Middle frontal gyrus (tissue), 1 donor: ENCODE results near the gene EIF4ENIF1.
"Not testable (repeated sequence)": the region's sequence is repeated elsewhere in the genome, so short reads cannot be mapped to it uniquely, and the experiment has no call there.

Source experiments
- DNase-seq: peaks from one replicate; pipeline ENCODE4 v3.0.0-alpha.2; 2015; ENCODE audit warnings: low spot score; ENCODE audit errors: extremely low spot score

The EIF4ENIF1 gene

GRCh38 chr22:31492151-31492550 is 2.5 kb upstream of the EIF4ENIF1 start:
- no peak for DNase-seq

GRCh38 chr22:31491218-31491962 is 1.7 kb upstream of the EIF4ENIF1 start:
- DNase-seq = no peak

- DNase-seq = no peak
These were observed 869 bp upstream of the EIF4ENIF1 start for GRCh38 chr22:31490496-31490925.

- DNase-seq = no peak
These were observed 539 bp downstream of the EIF4ENIF1 start for GRCh38 chr22:31488988-31489617.

- no peak for DNase-seq
These were observed 1.2 kb downstream of the EIF4ENIF1 start for GRCh38 chr22:31488346-31488883.

- DNase-seq = no peak
These were observed 2.7 kb downstream of the EIF4ENIF1 start for GRCh38 chr22:31486951-31487350.

- not testable (repeated sequence) for DNase-seq
These were observed 3.3 kb downstream of the EIF4ENIF1 start for GRCh38 chr22:31486369-31486768.

- not testable (repeated sequence) for DNase-seq
These were observed 7.2 kb downstream of the EIF4ENIF1 start for GRCh38 chr22:31482470-31482869.

- DNase-seq = no peak
These were observed 8.5 kb downstream of the EIF4ENIF1 start for GRCh38 chr22:31481129-31481528.

GRCh38 chr22:31477329-31477728 is 12.3 kb downstream of the EIF4ENIF1 start:
- no peak for DNase-seq

GRCh38 chr22:31475800-31476199 is 13.8 kb downstream of the EIF4ENIF1 start:
- DNase-seq = no peak

GRCh38 chr22:31474743-31475142 is 14.9 kb downstream of the EIF4ENIF1 start:
- no peak for DNase-seq

GRCh38 chr22:31465307-31465706 is 24.3 kb downstream of the EIF4ENIF1 start:
- DNase-seq = no peak

- DNase-seq = no peak
These were observed 27.9 kb downstream of the EIF4ENIF1 start for GRCh38 chr22:31461699-31462098.

GRCh38 chr22:31451709-31452571 is 37.7 kb downstream of the EIF4ENIF1 start:
- no peak for DNase-seq

- no peak for DNase-seq
These were observed 40.1 kb downstream of the EIF4ENIF1 start for GRCh38 chr22:31449506-31449905.

GRCh38 chr22:31448382-31448781 is 41.3 kb downstream of the EIF4ENIF1 start:
- no peak for DNase-seq

GRCh38 chr22:31447337-31447736 is 42.3 kb downstream of the EIF4ENIF1 start:
- no peak for DNase-seq

- DNase-seq = no peak
These were observed 42.9 kb downstream of the EIF4ENIF1 start for GRCh38 chr22:31446767-31447166.

GRCh38 chr22:31446208-31446607 is 43.4 kb downstream of the EIF4ENIF1 start:
- no peak for DNase-seq

GRCh38 chr22:31445642-31446041 is 44.0 kb downstream of the EIF4ENIF1 start:
- no peak for DNase-seq

- no peak for DNase-seq
These were observed 46.1 kb downstream of the EIF4ENIF1 start for GRCh38 chr22:31443516-31443915.
